Stimulated activated CD8-positive, alpha-beta memory T cell treated with anti-CD3 and anti-CD28 coated beads, Interleukin-4, amount 100 ng/mL, for 4 hours (primary cell): Measurements from ENCODE around the gene ATP4B.

Experiments used
- DNase-seq, 2 donors: peaks; one replicate each; pipeline ENCODE4 v3.0.0-alpha.2; 2020; ENCODE audit warnings: low read depth in 2 of 2, low spot score in 1 of 2

ATP4B gene

GRCh38 chr13:113656831-113657671, 947 bp downstream of the ATP4B start:
- no peak for DNase-seq

- DNase-seq = no peak
Observed at GRCh38 chr13:113656003-113656588, 1.9 kb downstream of the ATP4B start.

GRCh38 chr13:113655346-113656002, 2.5 kb downstream of the ATP4B start:
- no peak for DNase-seq

GRCh38 chr13:113654591-113655345, 3.2 kb downstream of the ATP4B start:
- no peak for DNase-seq

GRCh38 chr13:113654175-113654560, 3.8 kb downstream of the ATP4B start:
- no peak for DNase-seq

- no peak for DNase-seq
Observed at GRCh38 chr13:113653264-113654174, 4.5 kb downstream of the ATP4B start.

- DNase-seq = no peak
Observed at GRCh38 chr13:113652404-113653263, 5.4 kb downstream of the ATP4B start.

DNA sequence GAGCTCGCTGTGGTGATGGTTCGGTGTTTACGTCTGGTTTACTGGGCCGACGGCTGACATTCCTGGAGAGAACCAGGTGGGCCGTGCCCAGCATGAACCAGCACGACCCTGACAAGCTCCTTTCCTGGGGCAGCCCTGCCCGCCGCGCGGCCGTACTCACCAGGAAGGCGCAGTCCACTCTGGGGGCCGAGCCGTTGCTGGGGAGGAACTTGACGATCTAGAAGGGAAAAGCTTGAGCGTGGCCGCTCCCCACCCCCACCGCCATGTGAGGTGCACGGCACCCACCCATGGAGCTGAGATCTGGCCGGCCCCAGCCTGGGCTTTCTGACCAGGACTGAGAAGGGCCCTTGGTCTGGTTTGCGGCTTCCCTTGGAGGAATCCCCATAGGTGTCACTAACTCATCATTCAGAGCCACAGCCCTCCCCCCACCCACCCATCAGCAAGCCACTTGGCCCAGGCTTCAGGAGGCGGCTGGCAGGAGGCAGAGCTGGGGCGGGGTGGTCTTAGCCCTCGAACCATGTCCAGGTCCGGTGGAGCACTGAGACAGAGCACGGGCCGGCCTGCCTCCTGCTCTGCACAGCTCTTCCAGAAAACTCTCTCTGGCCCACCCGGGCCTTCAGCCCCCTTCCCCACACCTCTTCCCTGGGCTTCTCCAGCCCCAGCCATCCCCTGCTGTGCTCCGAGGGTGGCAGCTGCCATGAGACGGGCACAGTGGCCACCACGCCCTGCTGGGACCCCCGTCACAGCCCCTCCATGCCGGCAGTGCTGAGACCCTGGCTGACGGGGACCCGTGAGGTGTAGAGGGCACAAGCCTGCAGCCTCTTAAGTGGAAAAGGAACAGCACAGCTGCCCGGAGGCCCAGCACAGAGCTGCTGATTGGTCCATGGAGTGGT, 6.2 kb downstream of the ATP4B start:
- DNase-seq = no peak

GRCh38 chr13:113650731-113651148, 7.3 kb downstream of the ATP4B start:
- DNase-seq = no peak

GRCh38 chr13:113650275-113650674, 7.7 kb downstream of the ATP4B start:
- DNase-seq = no peak

- no peak for DNase-seq
Observed at GRCh38 chr13:113649212-113649611, 8.8 kb downstream of the ATP4B start.

GRCh38 chr13:113648216-113648610, 9.8 kb downstream of the ATP4B start:
- no peak for DNase-seq

GRCh38 chr13:113647351-113648215, 10.4 kb downstream of the ATP4B start:
- no peak for DNase-seq

GRCh38 chr13:113646921-113647340, 11.1 kb downstream of the ATP4B start:
- no peak for DNase-seq

GRCh38 chr13:113646376-113646775, 11.6 kb downstream of the ATP4B start:
- DNase-seq = no peak

- no peak for DNase-seq
Observed at GRCh38 chr13:113645329-113645728, 12.7 kb downstream of the ATP4B start.

DNA sequence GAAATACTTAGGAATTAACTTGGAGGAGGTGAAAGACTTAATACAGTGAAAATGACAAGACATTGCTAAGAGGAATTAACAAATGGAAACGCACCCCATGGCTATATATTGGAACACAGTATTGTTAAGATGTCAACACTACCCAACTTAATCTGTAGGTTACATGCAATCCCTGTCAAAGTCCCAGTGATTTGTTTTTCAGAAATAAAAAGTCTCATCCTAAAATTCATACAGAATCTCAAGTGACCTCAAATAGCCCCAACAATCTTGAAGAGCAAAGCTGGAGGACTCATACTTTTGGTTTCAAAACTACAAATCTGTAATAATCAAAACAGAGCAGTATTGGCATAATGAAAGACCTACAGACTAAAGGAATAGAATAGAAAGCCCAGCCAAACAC, 13.2 kb downstream of the ATP4B start:
- DNase-seq = no peak

DNA sequence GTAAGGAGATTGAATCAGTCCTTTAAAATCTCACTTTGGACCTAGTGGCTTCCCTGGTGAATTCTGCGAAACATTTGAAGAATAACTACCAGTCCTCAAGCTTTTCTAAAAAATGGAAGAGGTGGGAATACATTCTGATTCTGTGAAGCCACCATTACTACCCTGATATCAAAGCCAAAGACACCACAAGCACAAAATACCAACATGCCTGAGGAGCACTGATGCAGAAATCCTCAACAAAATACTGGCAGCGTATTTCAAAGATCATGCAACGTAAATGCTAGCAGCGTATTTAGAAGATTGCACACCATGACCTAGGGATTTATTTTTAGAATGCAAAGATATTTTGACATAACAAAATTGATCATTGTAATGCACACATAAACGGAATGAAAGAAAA, 14.4 kb downstream of the ATP4B start:
- no peak for DNase-seq
